OCI-LY7 (cell line): ENCODE measurements around the gene CEACAM1. TPM values are rescaled to one million over a fixed set of nuclear protein-coding genes. Genes with fewer than 3 reads are reported as not detected.
"Not testable (repeated sequence)": the region's sequence is repeated elsewhere in the genome, so short reads cannot be mapped to it uniquely, and the experiment has no call there.

Experiments
- BruUV-seq: library from RNA; stranded (reverse); fragments of 400-500 nt; replicated peaks from 2 replicates; lab custom pipeline; 2021; lab: Mats Ljungman, UMichigan
- CTCF ChIA-PET: fragments of 300-600 bp; sonication (Branson Sonifier 250); formaldehyde crosslinking; loops from one replicate; lab custom pipeline; 2022; ENCODE audit warnings: antibody characterized with exemption; ENCODE audit not compliant: unreplicated experiment; lab: Charles Lee
- POLR2A ChIA-PET: fragments of 300-600 bp; sonication (Branson Sonifier 250); formaldehyde crosslinking; loops from one replicate; lab custom pipeline; 2022; ENCODE audit warnings: antibody characterized with exemption; lab: Charles Lee
- DNase-seq: peaks from one replicate; pipeline ENCODE4 v3.0.0-alpha.2; 2015; ENCODE audit warnings: low spot score
- H2AFZ ChIP-seq: fragments of 200-600 bp; sonication (generic), shearing (Covaris generic); 2 replicates; pipeline ENCODE4 v1.6.1; 2014; ENCODE audit warnings: mild to moderate bottlenecking, antibody characterized with exemption, low read length, moderate library complexity
- H3K27ac ChIP-seq: fragments of 200-600 bp; sonication (generic); 2 replicates; pipeline ENCODE4 v1.5.1; 2014; ENCODE audit warnings: mixed run types, low read depth, mild to moderate bottlenecking, moderate library complexity, low read length, inconsistent platforms; ENCODE audit not compliant: poor library complexity, severe bottlenecking
- H3K36me3 ChIP-seq: fragments of 200-600 bp; sonication (generic); 2 replicates; pipeline ENCODE4 v1.6.1; 2014; ENCODE audit warnings: mild to moderate bottlenecking, antibody characterized with exemption, low read length, moderate library complexity, mixed read lengths; ENCODE audit not compliant: insufficient read depth
- H3K4me1 ChIP-seq: fragments of 200-600 bp; sonication (generic); 2 replicates; pipeline ENCODE4 v1.5.1; 2014; ENCODE audit warnings: mild to moderate bottlenecking, low read length; ENCODE audit not compliant: insufficient read depth, poor library complexity, severe bottlenecking
- H3K4me2 ChIP-seq: fragments of 200-600 bp; sonication (generic); 2 replicates; pipeline ENCODE4 v1.6.1; 2014; ENCODE audit warnings: mild to moderate bottlenecking, low read length
- H3K4me3 ChIP-seq: fragments of 200-600 bp; sonication (generic); 2 replicates; pipeline ENCODE4 v1.5.1; 2014; ENCODE audit warnings: mild to moderate bottlenecking, low read depth, low read length; ENCODE audit not compliant: poor library complexity, severe bottlenecking
- H3K79me2 ChIP-seq: fragments of 200-600 bp; sonication (generic); 2 replicates; pipeline ENCODE4 v1.6.1; 2016; ENCODE audit warnings: low read depth, mild to moderate bottlenecking, low read length, moderate library complexity, mixed read lengths; ENCODE audit not compliant: insufficient read depth
- H3K9me2 ChIP-seq: fragments of 200-600 bp; sonication (generic); 2 replicates; pipeline ENCODE4 v1.6.1; 2016; ENCODE audit warnings: mild to moderate bottlenecking, low read length, mixed read lengths; ENCODE audit not compliant: insufficient read depth
- H3K9me3 ChIP-seq: fragments of 200-600 bp; sonication (generic); 2 replicates; pipeline ENCODE4 v1.6.1; 2014; ENCODE audit warnings: mild to moderate bottlenecking, mixed run types, low read length, mixed read lengths
- H4K20me1 ChIP-seq: fragments of 200-600 bp; sonication (generic); 2 replicates; pipeline ENCODE4 v1.6.1; 2014; ENCODE audit warnings: mild to moderate bottlenecking, antibody characterized with exemption, low read length, moderate library complexity, mixed read lengths; ENCODE audit not compliant: insufficient read depth
- EZH2phosphoT487 ChIP-seq: fragments of 200-600 bp; sonication (generic); IDR thresholded peaks from 2 replicates; pipeline ENCODE4 v1.6.1; 2018; ENCODE audit warnings: low read depth, borderline replicate concordance, mild to moderate bottlenecking, mixed run types, antibody characterized with exemption, low read length, moderate library complexity, mixed read lengths
- intact Hi-C: fragments of 100-400 bp; cut with micrococcal nuclease; formaldehyde crosslinking; loops from one replicate; pipeline ENCODE4 v1.10.0; 2022; ENCODE audit not compliant: unreplicated experiment
- total RNA-seq, 2 experiments: library from RNA; depleted of rRNA in 1 of 2; stranded (reverse); fragments of >200 nt in 1 of 2; shearing (Covaris generic) in 1 of 2; gene quantifications; 2 replicates each; pipeline ENCODE4 v1.2.3, GENCODE V29; 2014 to 2022
- TF ChIP-seq, protein P1 (sequence below): fragments of 200-600 bp; sonication (generic); conservative IDR thresholded peaks from 2 replicates; pipeline ENCODE4 v1.5.1; 2014; ENCODE audit warnings: mild to moderate bottlenecking, antibody characterized with exemption, low read length, moderate library complexity, mixed read lengths

CEACAM1 gene
- total RNA-seq, 2 experiments from 2014 or later, result 0.50 to 1.5 TPM

DNA sequence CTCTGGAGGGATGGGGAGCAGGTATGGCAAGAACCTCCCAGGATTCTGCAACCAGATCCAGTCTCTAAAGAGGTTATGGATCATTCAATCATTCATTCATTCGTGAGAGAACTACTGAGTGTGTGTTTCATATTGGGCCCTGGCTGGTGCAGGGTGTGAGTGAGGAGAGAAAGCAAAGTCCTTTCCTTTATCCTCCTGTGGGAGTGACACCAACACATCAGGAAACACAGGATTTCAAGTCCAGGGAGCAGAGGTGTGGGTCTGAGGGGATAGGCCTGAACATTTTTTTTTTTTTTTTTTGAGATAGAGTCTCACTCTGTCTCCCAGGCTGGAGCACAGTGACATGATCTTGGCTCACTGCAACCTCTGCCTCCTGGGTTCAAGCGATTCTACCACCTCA is 3.3 kb downstream of the CEACAM1 start:
- Histone ChIP-seq H3K4me2 (no peak overlapping the region), H3K4me3 (no peak overlapping the region), H3K9me2 (no peaks in the 10 kb centered on the region), H2AFZ (no peak overlapping the region), H3K4me1 (peaks cover 48% of the 10 kb centered on the region), H3K9me3 (no peaks in the 10 kb centered on the region), H3K36me3 (no peaks in the 10 kb centered on the region), H3K79me2 (no peaks in the 10 kb centered on the region), H3K27ac (no peak overlapping the region), H4K20me1 (no peaks in the 10 kb centered on the region)
- BruUV-seq, result no TSS peak
- intact Hi-C loops, result no loop called here
- CTCF ChIA-PET, result no interaction called here
- no peak for DNase-seq
- TF ChIP-seq, protein P1, sequence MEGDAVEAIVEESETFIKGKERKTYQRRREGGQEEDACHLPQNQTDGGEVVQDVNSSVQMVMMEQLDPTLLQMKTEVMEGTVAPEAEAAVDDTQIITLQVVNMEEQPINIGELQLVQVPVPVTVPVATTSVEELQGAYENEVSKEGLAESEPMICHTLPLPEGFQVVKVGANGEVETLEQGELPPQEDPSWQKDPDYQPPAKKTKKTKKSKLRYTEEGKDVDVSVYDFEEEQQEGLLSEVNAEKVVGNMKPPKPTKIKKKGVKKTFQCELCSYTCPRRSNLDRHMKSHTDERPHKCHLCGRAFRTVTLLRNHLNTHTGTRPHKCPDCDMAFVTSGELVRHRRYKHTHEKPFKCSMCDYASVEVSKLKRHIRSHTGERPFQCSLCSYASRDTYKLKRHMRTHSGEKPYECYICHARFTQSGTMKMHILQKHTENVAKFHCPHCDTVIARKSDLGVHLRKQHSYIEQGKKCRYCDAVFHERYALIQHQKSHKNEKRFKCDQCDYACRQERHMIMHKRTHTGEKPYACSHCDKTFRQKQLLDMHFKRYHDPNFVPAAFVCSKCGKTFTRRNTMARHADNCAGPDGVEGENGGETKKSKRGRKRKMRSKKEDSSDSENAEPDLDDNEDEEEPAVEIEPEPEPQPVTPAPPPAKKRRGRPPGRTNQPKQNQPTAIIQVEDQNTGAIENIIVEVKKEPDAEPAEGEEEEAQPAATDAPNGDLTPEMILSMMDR, result no peak
- TF ChIP-seq EZH2phosphoT487, result no peak
- POLR2A ChIA-PET, result no interaction called here

DNA sequence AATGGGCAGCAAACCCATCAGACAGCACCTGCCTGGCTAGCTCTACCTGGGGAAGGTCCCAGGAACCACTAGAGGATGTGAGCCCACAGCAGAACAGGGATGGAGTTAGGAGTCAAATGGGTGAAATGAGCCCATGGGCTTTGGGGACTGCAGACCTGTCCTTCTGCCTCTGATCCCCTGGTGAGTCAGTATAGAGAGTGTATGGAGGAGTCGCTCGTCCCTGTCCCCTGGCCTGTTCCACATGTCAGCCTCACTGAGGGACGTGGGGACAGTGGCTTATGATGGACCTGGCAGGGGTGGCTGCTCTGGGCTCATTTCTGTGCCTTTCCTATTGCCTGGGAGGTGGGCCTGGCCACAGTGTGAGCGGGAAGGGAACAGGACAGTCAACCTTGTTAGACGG is 4.0 kb downstream of the CEACAM1 start:
- Histone ChIP-seq H3K36me3 (no peaks in the 10 kb centered on the region), H2AFZ (no peak overlapping the region), H3K79me2 (no peaks in the 10 kb centered on the region), H3K27ac (no peak overlapping the region), H3K4me2 (no peak overlapping the region), H3K9me2 (no peaks in the 10 kb centered on the region), H3K4me3 (no peak overlapping the region), H3K4me1 (peaks cover 48% of the 10 kb centered on the region), H3K9me3 (no peaks in the 10 kb centered on the region), H4K20me1 (no peaks in the 10 kb centered on the region)
- intact Hi-C loops, result no loop called here
- no TSS peak for BruUV-seq
- POLR2A ChIA-PET, result no interaction called here
- TF ChIP-seq, protein P1, result no peak
- TF ChIP-seq EZH2phosphoT487, result no peak
- CTCF ChIA-PET, result no interaction called here
- no peak for DNase-seq

DNA sequence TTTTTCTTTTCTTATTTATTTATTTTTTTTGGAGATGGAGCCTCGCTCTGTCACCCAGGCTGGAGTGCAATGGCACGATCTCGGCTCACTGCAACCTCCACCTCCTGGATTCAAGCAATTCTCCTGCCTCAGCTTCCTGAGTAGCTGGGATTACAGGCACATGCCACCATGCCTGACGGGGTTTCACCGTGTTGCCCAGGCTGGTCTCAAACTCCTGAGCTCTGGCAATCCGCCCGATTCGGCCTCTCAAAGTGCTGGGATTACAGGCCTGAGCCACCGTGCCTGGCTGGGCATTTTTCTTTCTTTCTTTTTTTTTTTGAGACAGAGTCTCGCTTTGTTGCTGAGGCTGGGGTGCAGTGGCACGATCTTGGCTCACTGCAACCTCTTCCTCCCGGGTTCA is 6.0 kb downstream of the CEACAM1 start:
- POLR2A ChIA-PET, BruUV-seq, CTCF ChIA-PET, H2AFZ ChIP-seq, intact Hi-C loops, H3K4me2 ChIP-seq, H4K20me1 ChIP-seq, H3K9me2 ChIP-seq, H3K79me2 ChIP-seq, H3K36me3 ChIP-seq, DNase-seq, H3K27ac ChIP-seq, H3K9me3 ChIP-seq, H3K4me3 ChIP-seq: not testable (repeated sequence)
- peaks cover 30% of the 10 kb centered on the region for H3K4me1 ChIP-seq
